Glutamatergic neuron (in vitro differentiated cells): ENCODE results near the gene NEK8. TPM values are rescaled to one million over a fixed set of nuclear protein-coding genes. Genes with fewer than 3 reads are reported as not detected.

Experiments used
- DNase-seq: peaks from one replicate; pipeline ENCODE4 v3.0.0; 2022
- H3K27ac Mint-ChIP-seq: one replicate; pipeline ENCODE4 v1.8.0; 2020; ENCODE audit warnings: mild to moderate bottlenecking, mixed read lengths, inconsistent platforms; ENCODE audit not compliant: unreplicated experiment
- H3K27me3 Mint-ChIP-seq: one replicate; pipeline ENCODE4 v1.8.0; 2020; ENCODE audit warnings: mild to moderate bottlenecking, moderate library complexity, mixed read lengths, inconsistent platforms; ENCODE audit not compliant: unreplicated experiment
- H3K36me3 Mint-ChIP-seq: one replicate; pipeline ENCODE4 v1.8.0; 2020; ENCODE audit warnings: mild to moderate bottlenecking, mixed read lengths, inconsistent platforms; ENCODE audit not compliant: unreplicated experiment
- H3K4me1 Mint-ChIP-seq: one replicate; pipeline ENCODE4 v1.8.0; 2020; ENCODE audit warnings: mild to moderate bottlenecking, low read depth, mixed read lengths, inconsistent platforms; ENCODE audit not compliant: unreplicated experiment
- H3K4me3 Mint-ChIP-seq: one replicate; pipeline ENCODE4 v1.8.0; 2020; ENCODE audit warnings: mild to moderate bottlenecking, mixed read lengths, inconsistent platforms; ENCODE audit not compliant: unreplicated experiment
- H3K9me3 Mint-ChIP-seq: one replicate; pipeline ENCODE4 v1.8.0; 2020; ENCODE audit warnings: mild to moderate bottlenecking, moderate library complexity, mixed read lengths, inconsistent platforms; ENCODE audit not compliant: unreplicated experiment
- CTCF ChIP-seq: fragments of 200-600 bp; sonication (generic); IDR thresholded peaks from one replicate; pipeline ENCODE4 v1.5.0; 2021; ENCODE audit not compliant: partially characterized antibody, unreplicated experiment
- total RNA-seq: library from RNA; stranded (reverse); fragmentation: NEBNext Ultra II Directional; extraction: Animal tissue kit (Norgen Biotek cat#: 25700); gene quantifications from one replicate; pipeline ENCODE4 v1.2.1, GENCODE V29; 2021; ENCODE audit not compliant: unreplicated experiment

The NEK8 gene
- total RNA-seq, 1 donor from 2014 or later: 5.9 TPM

GRCh38 chr17:28717578-28718332, 10.8 kb upstream of the NEK8 start, which contains the start of gene RAB34:
TSS of gene RAB34 (minus strand) at chr17:28717868. CDS start at chr17:28717266, 602 bp downstream.
- Mint-ChIP-seq H3K4me1 (peaks cover 24% of the 10 kb centered on the region), H3K36me3 (no peaks in the 10 kb centered on the region), H3K9me3 (peaks cover 15% of the 10 kb centered on the region), H3K4me3 (peak within 1 kb of the TSS; percentile 87), H3K27me3 (peaks cover 16% of the 10 kb centered on the region), H3K27ac (peak within 1 kb of the TSS; percentile 97)
- DNase-seq: peak; percentile 83
- no peak for TF ChIP-seq CTCF

- Mint-ChIP-seq H3K27me3 (peaks cover 15% of the 10 kb centered on the region), H3K36me3 (no peaks in the 10 kb centered on the region), H3K27ac (peak overlapping the region; percentile 97), H3K4me3 (peak overlapping the region; percentile 87), H3K9me3 (peaks cover 13% of the 10 kb centered on the region), H3K4me1 (peaks cover 22% of the 10 kb centered on the region)
- no peak for TF ChIP-seq CTCF
- no peak for DNase-seq
Observed at GRCh38 chr17:28718333-28719020, 10.1 kb upstream of the NEK8 start.

- Mint-ChIP-seq H3K27ac (peak overlapping the region; percentile 98), H3K9me3 (peaks cover 13% of the 10 kb centered on the region), H3K4me3 (peak overlapping the region; percentile 98), H3K27me3 (peaks cover 15% of the 10 kb centered on the region), H3K36me3 (no peaks in the 10 kb centered on the region), H3K4me1 (peaks cover 22% of the 10 kb centered on the region)
- no peak for DNase-seq
- no peak for TF ChIP-seq CTCF
Observed at GRCh38 chr17:28719021-28719433, 9.6 kb upstream of the NEK8 start.

- Mint-ChIP-seq H3K27ac (peak overlapping the region; percentile 98), H3K27me3 (peaks cover 20% of the 10 kb centered on the region), H3K4me1 (peaks cover 31% of the 10 kb centered on the region), H3K9me3 (peaks cover 22% of the 10 kb centered on the region), H3K36me3 (peaks cover 8% of the 10 kb centered on the region), H3K4me3 (peak overlapping the region; percentile 98)
- TF ChIP-seq CTCF: peak; percentile 30
- no peak for DNase-seq
Observed at GRCh38 chr17:28720247-28720996, 8.2 kb upstream of the NEK8 start.
